ENCODE data around the gene ARHGEF28.
A peak's percentile ranks its signal among the peaks of the same experiment; 100 is the strongest.

Gene ARHGEF28

GRCh38 chr5:73792687-73793320 is 166.8 kb downstream of the ARHGEF28 start:
- DNase-seq, result peak; percentile 12

GRCh38 chr5:73793911-73794310 is 167.9 kb downstream of the ARHGEF28 start:
- no peak for DNase-seq

GRCh38 chr5:73796164-73797131 is 170.5 kb downstream of the ARHGEF28 start:
- no peak for DNase-seq

- DNase-seq, result no peak
Observed at GRCh38 chr5:73797132-73797510, 171.1 kb downstream of the ARHGEF28 start.

GRCh38 chr5:73799401-73799972 is 173.5 kb downstream of the ARHGEF28 start:
- no peak for DNase-seq

GRCh38 chr5:73801686-73802085 is 175.7 kb downstream of the ARHGEF28 start:
- no peak for DNase-seq

- DNase-seq, result no peak
Observed at GRCh38 chr5:73805449-73805848, 179.5 kb downstream of the ARHGEF28 start.

GRCh38 chr5:73808911-73809310 is 182.9 kb downstream of the ARHGEF28 start:
- no peak for DNase-seq

- no peak for DNase-seq
Observed at GRCh38 chr5:73810429-73810828, 184.4 kb downstream of the ARHGEF28 start.

- DNase-seq, result no peak
Observed at GRCh38 chr5:73812457-73812856, 186.5 kb downstream of the ARHGEF28 start.

- no peak for DNase-seq
Observed at GRCh38 chr5:73812962-73813588, 187.1 kb downstream of the ARHGEF28 start.

GRCh38 chr5:73814233-73814846 is 188.3 kb downstream of the ARHGEF28 start:
- DNase-seq, result no peak

- DNase-seq, result no peak
Observed at GRCh38 chr5:73815631-73816030, 189.6 kb downstream of the ARHGEF28 start.

- no peak for DNase-seq
Observed at GRCh38 chr5:73816656-73817420, 190.8 kb downstream of the ARHGEF28 start.

GRCh38 chr5:73818357-73818756 is 192.4 kb downstream of the ARHGEF28 start:
- DNase-seq, result no peak

- DNase-seq, result no peak
Observed at GRCh38 chr5:73820326-73820725, 194.3 kb downstream of the ARHGEF28 start.

GRCh38 chr5:73821003-73821402 is 195.0 kb downstream of the ARHGEF28 start:
- no peak for DNase-seq

- no peak for DNase-seq
Observed at GRCh38 chr5:73822278-73822988, 196.4 kb downstream of the ARHGEF28 start.

- no peak for DNase-seq
Observed at GRCh38 chr5:73822989-73823339, 197.0 kb downstream of the ARHGEF28 start.

- DNase-seq, result no peak
Observed at GRCh38 chr5:73823508-73823925, 197.5 kb downstream of the ARHGEF28 start.

- no peak for DNase-seq
Observed at GRCh38 chr5:73825199-73825598, 199.2 kb downstream of the ARHGEF28 start.

All from GDM1 (cell line).